ENCODE results near the gene COQ8B. TPM values are rescaled to one million over a fixed set of nuclear protein-coding genes. Genes with fewer than 3 reads are reported as not detected.
A peak's percentile ranks its signal among the peaks of the same experiment; 100 is the strongest.
"Not testable (repeated sequence)": the region's sequence is repeated elsewhere in the genome, so short reads cannot be mapped to it uniquely, and the experiment has no call there.

COQ8B gene
- 81.8 and 159 TPM in 2 replicates for total RNA-seq (2014; rRNA removed; shearing (Covaris generic); ENCODE audit: low replicate concordance)

- in situ Hi-C loops (cut with HindIII; ENCODE audit: low pct_unique_long_range_greater_than_20kb, low sequenced_read_pairs): no loop called here
- peak; percentile 100 for DNase-seq (ENCODE audit: low read depth)
Observed at GRCh38 chr19:40716482-40717324, at the start of gene COQ8B, which contains the start of gene ITPKC. Gene COQ8B, minus strand, starts transcription at chr19:40716886. Its CDS starts 2,254 bp downstream, at chr19:40714632. Gene ITPKC, plus strand, starts transcription at chr19:40717112. Its CDS starts 24 bp downstream, at chr19:40717136.

- in situ Hi-C loops (cut with HindIII; ENCODE audit: low pct_unique_long_range_greater_than_20kb, low sequenced_read_pairs); DNase-seq (ENCODE audit: low read depth): not testable (repeated sequence)
Observed at GRCh38 chr19:40766385-40766784, 49.7 kb upstream of the COQ8B start.

GRCh38 chr19:40763963-40764362 lies 47.3 kb upstream of the COQ8B start:
- no peak for DNase-seq (ENCODE audit: low read depth)
- in situ Hi-C loops (cut with HindIII; ENCODE audit: low pct_unique_long_range_greater_than_20kb, low sequenced_read_pairs): no loop called here

GRCh38 chr19:40763526-40763925 lies 46.8 kb upstream of the COQ8B start:
- in situ Hi-C loops (cut with HindIII; ENCODE audit: low pct_unique_long_range_greater_than_20kb, low sequenced_read_pairs): no loop called here
- DNase-seq (ENCODE audit: low read depth): no peak

- DNase-seq (ENCODE audit: low read depth): no peak
- in situ Hi-C loops (cut with HindIII; ENCODE audit: low pct_unique_long_range_greater_than_20kb, low sequenced_read_pairs): no loop called here
Observed at GRCh38 chr19:40762754-40763470, 46.2 kb upstream of the COQ8B start.

GRCh38 chr19:40759352-40759751 lies 42.7 kb upstream of the COQ8B start:
- in situ Hi-C loops (cut with HindIII; ENCODE audit: low pct_unique_long_range_greater_than_20kb, low sequenced_read_pairs): no loop called here
- DNase-seq (ENCODE audit: low read depth): no peak

GRCh38 chr19:40758491-40758890 lies 41.8 kb upstream of the COQ8B start:
- in situ Hi-C loops (cut with HindIII; ENCODE audit: low pct_unique_long_range_greater_than_20kb, low sequenced_read_pairs): no loop called here
- no peak for DNase-seq (ENCODE audit: low read depth)

- DNase-seq (ENCODE audit: low read depth): no peak
- in situ Hi-C loops (cut with HindIII; ENCODE audit: low pct_unique_long_range_greater_than_20kb, low sequenced_read_pairs): no loop called here
Observed at GRCh38 chr19:40756502-40757110, 39.9 kb upstream of the COQ8B start.

GRCh38 chr19:40755791-40756190 lies 39.1 kb upstream of the COQ8B start:
- in situ Hi-C loops (cut with HindIII; ENCODE audit: low pct_unique_long_range_greater_than_20kb, low sequenced_read_pairs): no loop called here
- no peak for DNase-seq (ENCODE audit: low read depth)

GRCh38 chr19:40755248-40755624 lies 38.5 kb upstream of the COQ8B start:
- no peak for DNase-seq (ENCODE audit: low read depth)
- in situ Hi-C loops (cut with HindIII; ENCODE audit: low pct_unique_long_range_greater_than_20kb, low sequenced_read_pairs): no loop called here

GRCh38 chr19:40754611-40755247 lies 38.0 kb upstream of the COQ8B start:
- DNase-seq (ENCODE audit: low read depth): no peak
- in situ Hi-C loops (cut with HindIII; ENCODE audit: low pct_unique_long_range_greater_than_20kb, low sequenced_read_pairs): no loop called here

GRCh38 chr19:40752257-40752781 lies 35.6 kb upstream of the COQ8B start:
- no peak for DNase-seq (ENCODE audit: low read depth)
- in situ Hi-C loops (cut with HindIII; ENCODE audit: low pct_unique_long_range_greater_than_20kb, low sequenced_read_pairs): no loop called here

- in situ Hi-C loops (cut with HindIII; ENCODE audit: low pct_unique_long_range_greater_than_20kb, low sequenced_read_pairs): no loop called here
Observed at GRCh38 chr19:40750874-40751537, 34.3 kb upstream of the COQ8B start, which contains the start of gene SNRPA. Gene SNRPA, plus strand, starts transcription at chr19:40751203. Its CDS starts 206 bp downstream, at chr19:40751409.

GRCh38 chr19:40750058-40750873 lies 33.6 kb upstream of the COQ8B start, which contains the start of gene ACTMAP:
Gene ACTMAP, minus strand, starts transcription at chr19:40750477. Its CDS starts 674 bp downstream, at chr19:40749803.
- in situ Hi-C loops (cut with HindIII; ENCODE audit: low pct_unique_long_range_greater_than_20kb, low sequenced_read_pairs): no loop called here
- DNase-seq (ENCODE audit: low read depth): peak; percentile 100

More at GRCh38 chr19:40750874-40751537, 34.3 kb upstream of the COQ8B start, which contains the start of gene SNRPA:
- DNase-seq (ENCODE audit: low read depth): no peak

- DNase-seq (ENCODE audit: low read depth): no peak
- in situ Hi-C loops (cut with HindIII; ENCODE audit: low pct_unique_long_range_greater_than_20kb, low sequenced_read_pairs): no loop called here
Observed at GRCh38 chr19:40747536-40747935, 30.9 kb upstream of the COQ8B start.

GRCh38 chr19:40745402-40745780 lies 28.7 kb upstream of the COQ8B start:
- DNase-seq (ENCODE audit: low read depth): peak; percentile 44
- in situ Hi-C loops (cut with HindIII; ENCODE audit: low pct_unique_long_range_greater_than_20kb, low sequenced_read_pairs): no loop called here

Data from Caki2 (cell line).